ENCODE results near the gene CASTOR1.

Gene CASTOR1

DNA sequence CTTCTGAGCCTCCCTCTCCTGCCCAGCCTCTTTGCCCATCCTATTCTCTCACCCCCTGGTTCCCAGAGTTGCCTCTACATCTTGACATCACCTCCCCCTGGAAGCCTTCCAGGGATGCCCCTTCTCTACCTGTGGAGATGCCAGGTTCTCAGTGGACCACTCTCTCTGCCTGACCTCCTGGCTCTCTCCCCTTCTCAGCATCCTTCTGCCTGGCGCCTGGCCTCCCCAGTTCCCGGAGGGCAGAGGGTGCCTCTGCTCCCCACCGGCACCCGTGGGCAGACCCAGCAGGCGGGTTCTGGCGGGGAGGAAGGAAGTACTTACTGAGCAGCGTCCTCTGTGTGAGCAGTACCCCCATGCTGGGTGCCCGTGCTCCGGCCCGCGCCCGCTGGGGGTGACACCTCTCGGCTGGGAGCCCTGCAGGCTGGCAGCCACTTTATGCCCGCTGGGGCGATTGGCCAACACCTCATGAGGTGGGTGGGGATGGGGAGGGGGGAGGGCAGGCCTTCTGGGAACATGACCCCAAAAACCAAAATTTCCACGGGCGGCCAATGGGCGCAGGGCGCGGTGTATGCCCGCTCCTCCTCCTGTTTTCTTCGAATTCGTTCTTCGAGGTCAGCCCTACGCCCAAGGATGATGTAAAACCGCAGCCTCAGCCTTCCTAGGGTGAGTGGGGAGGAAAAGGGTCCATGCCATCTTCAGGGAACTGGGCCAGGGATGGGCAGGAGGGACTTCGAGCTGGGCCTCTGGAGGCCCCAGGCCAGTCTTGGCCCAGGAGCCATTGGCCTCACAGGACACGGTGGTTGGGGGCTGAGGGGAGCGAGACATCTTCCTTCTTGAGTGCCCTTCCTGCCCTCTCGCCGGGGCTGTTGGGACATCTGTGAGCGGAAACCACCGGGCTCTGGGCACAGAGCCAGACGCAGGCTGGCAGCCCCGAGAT lies 22.6 kb downstream of the CASTOR1 start, which contains the start of gene OSM:
OSM (minus strand) TSS at position 407 of the 937 bp plus-strand sequence; CDS start at position 355, 52 bp downstream.
- no peaks in the 10 kb centered on the region for H3K36me3 ChIP-seq (ENCODE audit: control insufficient read depth in 1 of 2, insufficient read depth in 2 of 2, low read length in 2 of 2)
- H3K4me3 ChIP-seq (ENCODE audit: low read depth in 1 of 2, low read length in 2 of 2), result peak within 1 kb of the TSS; percentile 50 to 53
- H3K4me1 ChIP-seq (ENCODE audit: control insufficient read depth in 1 of 2, insufficient read depth in 2 of 2, low read length in 2 of 2), result peaks cover 0 to 4% of the 10 kb centered on the region in 2 donors
- peak within 1 kb of the TSS; percentile 56 for H3K27ac ChIP-seq (ENCODE audit: low read length)
- no peaks in the 10 kb centered on the region for H3K27me3 ChIP-seq (ENCODE audit: low read depth, low read length)
- no peaks in the 10 kb centered on the region for H3K9me3 ChIP-seq (ENCODE audit: control insufficient read depth in 1 of 2, low read length in 2 of 2)

DNA sequence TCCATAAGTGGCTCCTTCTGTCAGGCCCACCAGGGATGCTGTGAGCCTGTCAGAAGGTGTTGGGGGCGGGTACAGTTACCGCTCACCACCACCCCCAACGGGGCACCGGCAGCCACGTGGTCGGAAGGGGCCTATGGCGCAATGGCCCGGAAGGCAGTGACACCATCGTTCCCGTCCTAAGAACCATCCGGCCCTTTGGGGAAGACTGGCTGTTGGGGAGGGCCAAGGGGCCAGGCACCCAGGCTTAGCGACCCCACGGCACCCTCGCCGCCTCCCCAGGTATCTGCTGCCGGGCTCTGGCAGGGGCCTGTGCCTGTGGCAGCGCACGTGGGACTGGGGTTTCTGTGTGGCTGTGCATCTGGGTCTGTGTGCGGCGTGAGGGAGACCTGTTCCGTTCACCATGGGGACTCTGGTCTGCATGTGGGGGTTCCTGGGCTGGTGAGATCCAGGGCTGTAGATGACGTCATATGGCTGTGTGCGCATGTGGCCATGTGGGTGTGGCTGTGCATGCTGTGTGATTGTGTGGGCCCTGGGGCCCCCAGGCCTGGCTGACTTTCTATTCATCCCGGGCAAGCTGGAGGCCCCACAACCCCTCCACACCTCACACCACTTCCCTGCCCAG lies 23.4 kb downstream of the CASTOR1 start:
- Histone ChIP-seq H3K27me3 (ENCODE audit: low read depth, low read length) (no peaks in the 10 kb centered on the region), H3K36me3 (ENCODE audit: control insufficient read depth in 1 of 2, insufficient read depth in 2 of 2, low read length in 2 of 2) (no peaks in the 10 kb centered on the region), H3K4me3 (ENCODE audit: low read depth in 1 of 2, low read length in 2 of 2) (peak overlapping the region; percentile 50 to 53), H3K4me1 (ENCODE audit: control insufficient read depth in 1 of 2, insufficient read depth in 2 of 2, low read length in 2 of 2) (peaks cover 0 to 4% of the 10 kb centered on the region in 2 donors), H3K27ac (ENCODE audit: low read length) (peak overlapping the region; percentile 56), H3K9me3 (ENCODE audit: control insufficient read depth in 1 of 2, low read length in 2 of 2) (no peaks in the 10 kb centered on the region)

DNA sequence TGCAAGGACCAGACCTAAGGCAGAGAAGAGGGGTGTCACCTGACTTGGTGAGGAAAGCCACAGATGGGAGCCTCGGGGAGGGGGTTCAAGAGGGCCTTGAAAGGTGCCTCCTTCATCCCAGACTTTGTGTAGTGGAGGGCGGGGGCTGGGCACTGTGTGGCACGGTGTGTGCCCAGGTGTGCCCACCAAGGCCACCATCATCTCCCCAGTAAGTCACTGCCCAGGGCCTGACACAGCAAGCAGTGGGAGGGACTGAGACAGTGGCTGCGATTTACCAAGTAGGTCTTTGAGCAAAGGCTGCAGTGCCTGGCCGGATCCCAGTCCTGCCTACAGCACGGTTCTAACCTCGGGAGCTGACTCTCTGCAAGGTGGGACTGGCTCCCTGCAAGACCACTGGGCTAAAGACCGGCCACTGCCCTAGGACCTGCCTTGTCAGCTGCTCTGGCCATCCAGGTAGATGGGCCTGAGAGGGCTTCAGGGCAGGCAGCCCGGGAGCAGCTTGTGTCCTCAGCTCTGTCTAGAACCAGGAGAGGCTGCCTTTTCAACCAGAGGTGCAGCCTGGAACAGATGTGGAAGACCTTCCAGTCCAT lies 24.1 kb downstream of the CASTOR1 start:
- Histone ChIP-seq H3K4me3 (ENCODE audit: low read depth in 1 of 2, low read length in 2 of 2) (peak overlapping the region in 1 of 2 donors; percentile 53), H3K4me1 (ENCODE audit: control insufficient read depth in 1 of 2, insufficient read depth in 2 of 2, low read length in 2 of 2) (peaks cover 0 to 4% of the 10 kb centered on the region in 2 donors), H3K27me3 (ENCODE audit: low read depth, low read length) (no peaks in the 10 kb centered on the region), H3K36me3 (ENCODE audit: control insufficient read depth in 1 of 2, insufficient read depth in 2 of 2, low read length in 2 of 2) (no peaks in the 10 kb centered on the region), H3K9me3 (ENCODE audit: control insufficient read depth in 1 of 2, low read length in 2 of 2) (no peaks in the 10 kb centered on the region), H3K27ac (ENCODE audit: low read length) (no peak overlapping the region)

DNA sequence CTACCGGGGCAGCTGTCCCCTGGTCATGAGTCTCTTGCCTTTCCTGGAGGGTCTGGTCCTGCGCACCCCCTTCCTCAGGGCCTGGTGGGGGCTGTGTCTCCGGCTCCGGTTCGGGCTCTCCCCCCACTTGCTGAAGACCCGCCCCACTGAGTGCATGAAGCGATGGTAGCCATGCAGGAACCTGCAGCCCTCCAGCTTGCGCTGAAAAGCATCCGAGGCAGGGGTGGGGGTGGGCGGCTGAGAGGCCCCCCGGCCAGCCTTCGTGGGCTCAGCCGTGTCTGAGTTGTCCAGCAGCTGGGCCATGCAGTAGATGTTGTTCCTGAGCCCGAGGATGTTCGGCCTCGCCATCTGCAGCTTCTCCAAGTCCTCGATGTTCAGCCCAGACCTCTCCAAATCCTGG lies 25.4 kb downstream of the CASTOR1 start:
- H3K4me3 ChIP-seq (ENCODE audit: low read depth in 1 of 2, low read length in 2 of 2), result no peak overlapping the region
- no peaks in the 10 kb centered on the region for H3K36me3 ChIP-seq (ENCODE audit: control insufficient read depth in 1 of 2, insufficient read depth in 2 of 2, low read length in 2 of 2)
- no peaks in the 10 kb centered on the region for H3K9me3 ChIP-seq (ENCODE audit: control insufficient read depth in 1 of 2, low read length in 2 of 2)
- H3K27me3 ChIP-seq (ENCODE audit: low read depth, low read length), result no peaks in the 10 kb centered on the region
- H3K4me1 ChIP-seq (ENCODE audit: control insufficient read depth in 1 of 2, insufficient read depth in 2 of 2, low read length in 2 of 2), result peaks cover 0 to 4% of the 10 kb centered on the region in 2 donors
- H3K27ac ChIP-seq (ENCODE audit: low read length), result no peak overlapping the region

DNA sequence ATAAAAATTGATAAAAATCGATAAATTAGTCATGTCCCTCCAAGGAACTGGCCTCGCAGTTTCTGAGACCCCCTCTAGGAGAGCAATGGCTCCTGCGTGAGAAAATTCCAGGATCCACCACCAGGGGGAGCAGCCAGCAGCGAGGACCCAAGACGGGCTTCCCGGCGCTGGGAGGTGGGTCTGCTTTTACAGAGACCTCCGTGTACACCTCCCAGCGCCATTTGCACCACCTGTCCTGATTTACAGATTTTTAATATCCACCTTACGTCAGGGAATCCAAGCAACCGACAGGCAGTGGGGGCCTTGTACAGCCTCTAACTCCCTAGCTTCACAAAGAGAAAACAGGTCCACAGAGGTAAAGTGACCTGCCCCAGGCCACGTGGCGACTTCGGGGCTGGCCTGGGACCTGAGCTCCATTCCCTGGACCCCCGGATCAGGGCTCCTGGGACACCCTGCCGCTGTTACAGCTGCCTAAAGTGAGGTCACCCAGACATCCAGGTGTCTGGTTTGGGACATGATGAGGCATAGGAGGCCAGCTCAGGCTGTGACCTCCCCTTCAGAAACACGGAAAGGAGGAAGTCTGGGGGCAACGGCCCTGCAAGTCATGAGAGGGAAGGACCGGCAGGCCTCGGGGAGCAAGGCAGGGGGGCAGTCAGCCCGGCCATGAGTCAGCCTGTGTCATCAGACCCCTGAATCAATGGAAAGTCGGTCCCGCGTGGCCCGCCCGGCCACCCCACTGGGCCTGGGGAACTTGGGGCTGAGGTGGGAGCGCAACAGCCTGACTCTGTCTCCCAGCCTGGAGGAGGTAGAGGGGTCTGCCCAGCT lies 26.2 kb downstream of the CASTOR1 start:
- peaks cover 0 to 4% of the 10 kb centered on the region in 2 donors for H3K4me1 ChIP-seq (ENCODE audit: control insufficient read depth in 1 of 2, insufficient read depth in 2 of 2, low read length in 2 of 2)
- no peaks in the 10 kb centered on the region for H3K36me3 ChIP-seq (ENCODE audit: control insufficient read depth in 1 of 2, insufficient read depth in 2 of 2, low read length in 2 of 2)
- H3K27ac ChIP-seq (ENCODE audit: low read length), result no peak overlapping the region
- no peaks in the 10 kb centered on the region for H3K9me3 ChIP-seq (ENCODE audit: control insufficient read depth in 1 of 2, low read length in 2 of 2)
- no peaks in the 10 kb centered on the region for H3K27me3 ChIP-seq (ENCODE audit: low read depth, low read length)
- H3K4me3 ChIP-seq (ENCODE audit: low read depth in 1 of 2, low read length in 2 of 2), result peak overlapping the region; percentile 27 to 37

DNA sequence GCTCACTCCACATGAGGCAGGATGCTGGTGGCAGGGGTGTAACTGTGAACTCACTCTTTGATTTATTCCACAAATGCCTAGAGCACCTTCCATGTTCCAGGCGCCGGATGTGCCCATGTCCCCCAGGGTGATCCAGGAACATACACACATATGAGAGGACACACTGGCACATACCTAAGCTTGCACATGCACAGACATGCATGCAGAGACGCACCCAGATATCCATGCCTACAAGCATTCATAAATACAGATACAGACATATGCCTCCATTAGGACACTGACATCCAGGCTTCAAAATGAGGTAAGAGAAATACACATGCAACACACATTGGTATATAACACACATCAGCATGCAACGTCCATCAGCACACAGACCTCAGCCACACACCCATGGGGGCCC lies 27.2 kb downstream of the CASTOR1 start:
- no peaks in the 10 kb centered on the region for H3K9me3 ChIP-seq (ENCODE audit: control insufficient read depth in 1 of 2, low read length in 2 of 2)
- H3K4me1 ChIP-seq (ENCODE audit: control insufficient read depth in 1 of 2, insufficient read depth in 2 of 2, low read length in 2 of 2), result peaks cover 0 to 4% of the 10 kb centered on the region in 2 donors
- no peaks in the 10 kb centered on the region for H3K27me3 ChIP-seq (ENCODE audit: low read depth, low read length)
- no peak overlapping the region for H3K27ac ChIP-seq (ENCODE audit: low read length)
- no peak overlapping the region for H3K4me3 ChIP-seq (ENCODE audit: low read depth in 1 of 2, low read length in 2 of 2)
- no peaks in the 10 kb centered on the region for H3K36me3 ChIP-seq (ENCODE audit: control insufficient read depth in 1 of 2, insufficient read depth in 2 of 2, low read length in 2 of 2)

DNA sequence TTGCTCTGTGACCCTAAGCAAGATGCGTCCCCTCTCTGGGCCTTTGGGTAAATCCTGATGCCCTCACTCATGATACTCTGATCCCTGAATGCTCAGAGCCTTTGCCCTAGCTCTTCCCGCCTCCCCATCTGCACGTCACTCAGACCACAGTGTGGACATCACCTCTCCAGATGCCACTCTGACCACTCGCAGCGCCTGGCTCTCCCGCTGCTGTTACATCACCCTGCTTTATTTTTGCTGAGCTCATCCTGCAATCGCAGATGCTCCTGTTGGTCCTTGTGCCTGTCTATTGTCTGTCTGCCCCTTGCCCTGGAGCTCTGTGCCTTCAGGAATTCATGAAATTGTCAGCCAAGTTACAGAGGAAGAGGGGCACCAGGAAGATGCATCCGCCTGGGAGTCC lies 28.2 kb downstream of the CASTOR1 start:
- Histone ChIP-seq H3K27me3 (ENCODE audit: low read depth, low read length) (no peaks in the 10 kb centered on the region), H3K4me1 (ENCODE audit: control insufficient read depth in 1 of 2, insufficient read depth in 2 of 2, low read length in 2 of 2) (peaks cover 0 to 9% of the 10 kb centered on the region in 2 donors), H3K27ac (ENCODE audit: low read length) (no peak overlapping the region), H3K4me3 (ENCODE audit: low read depth in 1 of 2, low read length in 2 of 2) (no peak overlapping the region), H3K9me3 (ENCODE audit: control insufficient read depth in 1 of 2, low read length in 2 of 2) (no peaks in the 10 kb centered on the region), H3K36me3 (ENCODE audit: control insufficient read depth in 1 of 2, insufficient read depth in 2 of 2, low read length in 2 of 2) (no peaks in the 10 kb centered on the region)

DNA sequence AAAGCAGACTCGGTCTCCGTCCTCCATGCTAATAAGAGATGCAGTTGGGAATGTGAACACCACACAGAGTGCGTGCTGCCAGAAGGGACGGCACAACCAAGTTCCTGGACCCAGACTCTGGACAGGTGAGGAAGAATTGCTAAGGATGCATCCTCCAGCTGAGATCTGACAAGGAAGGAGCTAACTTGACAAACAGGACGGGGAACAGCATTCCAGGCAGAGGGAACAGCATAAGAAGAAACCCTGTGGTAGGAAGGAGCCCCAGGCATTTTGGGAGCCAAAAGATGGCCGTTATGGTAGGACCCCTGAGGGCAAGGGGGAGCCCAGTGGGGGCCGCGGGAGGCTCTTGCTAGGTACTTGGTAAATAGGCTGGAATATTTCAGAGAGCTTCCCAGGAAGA lies 28.6 kb downstream of the CASTOR1 start:
- H3K9me3 ChIP-seq (ENCODE audit: control insufficient read depth in 1 of 2, low read length in 2 of 2), result no peaks in the 10 kb centered on the region
- H3K27me3 ChIP-seq (ENCODE audit: low read depth, low read length), result no peaks in the 10 kb centered on the region
- no peaks in the 10 kb centered on the region for H3K36me3 ChIP-seq (ENCODE audit: control insufficient read depth in 1 of 2, insufficient read depth in 2 of 2, low read length in 2 of 2)
- H3K4me1 ChIP-seq (ENCODE audit: control insufficient read depth in 1 of 2, insufficient read depth in 2 of 2, low read length in 2 of 2), result peaks cover 0 to 13% of the 10 kb centered on the region in 2 donors
- H3K27ac ChIP-seq (ENCODE audit: low read length), result no peak overlapping the region
- no peak overlapping the region for H3K4me3 ChIP-seq (ENCODE audit: low read depth in 1 of 2, low read length in 2 of 2)

DNA sequence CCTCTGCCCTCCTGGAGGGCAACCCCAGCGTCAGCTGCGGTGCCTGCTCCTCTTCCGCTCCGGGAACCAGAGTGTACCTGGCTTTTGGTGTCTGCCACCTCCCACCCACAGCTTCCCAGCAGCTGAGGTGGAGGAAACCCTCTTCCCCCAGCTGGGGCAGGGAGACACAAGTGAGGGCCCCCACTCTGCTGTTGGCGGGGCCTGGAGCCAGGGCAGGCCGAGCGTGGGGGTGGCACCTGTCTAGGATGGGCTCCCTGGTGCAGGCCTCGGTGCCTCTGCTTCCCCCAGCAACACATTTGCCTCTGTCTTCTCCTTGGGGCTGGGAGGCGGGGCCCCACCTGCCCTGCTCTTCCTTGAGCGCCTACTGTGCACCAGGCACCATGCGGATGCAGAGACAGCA lies 29.0 kb downstream of the CASTOR1 start:
- no peaks in the 10 kb centered on the region for H3K27me3 ChIP-seq (ENCODE audit: low read depth, low read length)
- H3K27ac ChIP-seq (ENCODE audit: low read length), result no peak overlapping the region
- H3K9me3 ChIP-seq (ENCODE audit: control insufficient read depth in 1 of 2, low read length in 2 of 2), result no peaks in the 10 kb centered on the region
- no peaks in the 10 kb centered on the region for H3K36me3 ChIP-seq (ENCODE audit: control insufficient read depth in 1 of 2, insufficient read depth in 2 of 2, low read length in 2 of 2)
- peaks cover 0 to 14% of the 10 kb centered on the region in 2 donors for H3K4me1 ChIP-seq (ENCODE audit: control insufficient read depth in 1 of 2, insufficient read depth in 2 of 2, low read length in 2 of 2)
- no peak overlapping the region for H3K4me3 ChIP-seq (ENCODE audit: low read depth in 1 of 2, low read length in 2 of 2)

DNA sequence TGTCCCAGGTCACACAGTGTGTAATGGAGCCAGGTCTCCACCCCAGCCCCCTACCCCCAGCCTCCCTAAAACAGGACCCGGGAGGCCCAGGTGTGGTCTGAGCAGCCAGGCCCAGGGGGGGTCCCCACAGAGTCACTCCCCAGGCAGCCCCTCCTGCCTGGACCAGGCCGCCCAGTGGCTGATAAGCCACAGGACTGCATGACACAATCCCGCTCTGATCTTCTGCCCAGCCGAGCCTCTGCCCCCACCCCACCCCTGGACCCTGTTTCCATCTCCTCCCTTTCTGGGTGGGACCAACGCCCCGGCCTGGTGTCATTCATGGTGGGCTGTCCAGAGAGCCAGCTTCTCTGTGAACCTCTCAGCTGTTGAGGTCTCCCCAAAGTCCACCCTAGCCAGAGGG lies 35.0 kb downstream of the CASTOR1 start:
- peaks cover 9 to 16% of the 10 kb centered on the region in 2 donors for H3K4me1 ChIP-seq (ENCODE audit: control insufficient read depth in 1 of 2, insufficient read depth in 2 of 2, low read length in 2 of 2)
- H3K27me3 ChIP-seq (ENCODE audit: low read depth, low read length), result no peaks in the 10 kb centered on the region
- H3K9me3 ChIP-seq (ENCODE audit: control insufficient read depth in 1 of 2, low read length in 2 of 2), result no peaks in the 10 kb centered on the region
- H3K4me3 ChIP-seq (ENCODE audit: low read depth in 1 of 2, low read length in 2 of 2), result no peak overlapping the region
- H3K27ac ChIP-seq (ENCODE audit: low read length), result no peak overlapping the region
- H3K36me3 ChIP-seq (ENCODE audit: control insufficient read depth in 1 of 2, insufficient read depth in 2 of 2, low read length in 2 of 2), result no peaks in the 10 kb centered on the region

Measured in muscle layer of duodenum (tissue), 2 donors.